Cardiac muscle cell (in vitro differentiated cells and primary cell): Measurements from ENCODE around the gene NUTF2. TPM values are rescaled to one million over a fixed set of nuclear protein-coding genes. Genes with fewer than 3 reads are reported as not detected.

Experiments used
- DNase-seq, 2 donors: peaks; one replicate each; pipeline versions ENCODE4 v3.0.0 to v3.0.0-alpha.2; 2010 to 2017; ENCODE audit warnings: low read depth in 1 of 2, low spot score in 1 of 2
- H3K27ac ChIP-seq: fragments of 200-600 bp; sonication (generic); 2 replicates; pipeline ENCODE4 v1.5.1; 2016
- H3K27me3 ChIP-seq: fragments of 200-600 bp; sonication (generic); 2 replicates; pipeline ENCODE4 v1.6.0; 2016; ENCODE audit warnings: control low read depth
- H3K36me3 ChIP-seq: fragments of 200-600 bp; sonication (generic); 2 replicates; pipeline ENCODE4 v1.5.1; 2016; ENCODE audit warnings: control low read depth
- H3K4me1 ChIP-seq: fragments of 200-600 bp; sonication (generic); 2 replicates; pipeline ENCODE4 v1.8.1; 2017; ENCODE audit warnings: low read depth, mild to moderate bottlenecking, mixed run types
- H3K4me3 ChIP-seq: fragments of 200-600 bp; sonication (generic); 2 replicates; pipeline ENCODE4 v1.5.1; 2016; ENCODE audit warnings: mild to moderate bottlenecking
- H3K9me3 ChIP-seq: fragments of 200-600 bp; sonication (generic); 2 replicates; pipeline ENCODE4 v1.5.1; 2017; ENCODE audit warnings: low read depth, mild to moderate bottlenecking, control low read depth
- CTCF ChIP-seq: IDR thresholded peaks from 2 replicates; pipeline ENCODE4 v1.5.1; 2012; ENCODE audit warnings: low read depth, mild to moderate bottlenecking, low read length
- polyA plus RNA-seq: library from polyadenylated mRNA; unstranded; fragments of >200 nt; fragmentation: Nextera tagmentation; extraction: Ambion mirVana; gene quantifications from 2 replicates; pipeline ENCODE4 v1.2.1, GENCODE V29; 2016
- total RNA-seq: library from RNA; depleted of rRNA; stranded (reverse); fragments of >200 nt; gene quantifications from 2 replicates; pipeline ENCODE4 v1.2.3, GENCODE V29; 2016

Gene NUTF2
- total and polyA plus RNA-seq, 2 experiments from 2014 or later, result 77.6 to 235 TPM

- H3K27me3 ChIP-seq, result no peaks in the 10 kb centered on the region
- peak; percentile 97 for DNase-seq
- no peaks in the 10 kb centered on the region for H3K36me3 ChIP-seq
- H3K9me3 ChIP-seq, result no peaks in the 10 kb centered on the region
- H3K4me1 ChIP-seq, result peaks cover 9% of the 10 kb centered on the region
- TF ChIP-seq CTCF, result no peak
- peak within 1 kb of the TSS; percentile 98 for H3K27ac ChIP-seq
- peak within 1 kb of the TSS; percentile 96 for H3K4me3 ChIP-seq
Measured at GRCh38 chr16:67892899-67893742, 46.4 kb downstream of the NUTF2 start, which contains the start of gene PSKH1. TSS of gene PSKH1 (plus strand) at chr16:67893254. CDS start at chr16:67908750, 15,496 bp downstream.

GRCh38 chr16:67893743-67894399 lies 47.1 kb downstream of the NUTF2 start:
- no peak for TF ChIP-seq CTCF
- Histone ChIP-seq H3K4me1 (peaks cover 9% of the 10 kb centered on the region), H3K27me3 (no peaks in the 10 kb centered on the region), H3K9me3 (no peaks in the 10 kb centered on the region), H3K4me3 (peak overlapping the region; percentile 96), H3K27ac (peak overlapping the region; percentile 98), H3K36me3 (no peaks in the 10 kb centered on the region)
- no peak for DNase-seq

- TF ChIP-seq CTCF, result no peak
- Histone ChIP-seq H3K36me3 (no peaks in the 10 kb centered on the region), H3K27ac (no peak overlapping the region), H3K4me3 (no peak overlapping the region), H3K27me3 (no peaks in the 10 kb centered on the region), H3K9me3 (no peaks in the 10 kb centered on the region), H3K4me1 (peaks cover 20% of the 10 kb centered on the region)
- peak in 1 of 2 donors; percentile 51 for DNase-seq
Measured at GRCh38 chr16:67897231-67897630, 50.5 kb downstream of the NUTF2 start.

GRCh38 chr16:67901734-67902133 lies 55.0 kb downstream of the NUTF2 start:
- no peak for TF ChIP-seq CTCF
- Histone ChIP-seq H3K4me3 (no peak overlapping the region), H3K36me3 (no peaks in the 10 kb centered on the region), H3K9me3 (no peaks in the 10 kb centered on the region), H3K27ac (no peak overlapping the region), H3K4me1 (peaks cover 10% of the 10 kb centered on the region), H3K27me3 (no peaks in the 10 kb centered on the region)
- no peak for DNase-seq

- no peak for TF ChIP-seq CTCF
- no peak overlapping the region for H3K27ac ChIP-seq
- H3K4me1 ChIP-seq, result peaks cover 10% of the 10 kb centered on the region
- DNase-seq, result no peak
- no peak overlapping the region for H3K4me3 ChIP-seq
- no peaks in the 10 kb centered on the region for H3K36me3 ChIP-seq
- H3K27me3 ChIP-seq, result no peaks in the 10 kb centered on the region
- H3K9me3 ChIP-seq, result no peaks in the 10 kb centered on the region
Measured at GRCh38 chr16:67902831-67903230, 56.1 kb downstream of the NUTF2 start.
